Common myeloid progenitor, CD34-positive (primary cell): ENCODE results near the gene TFCP2L1.

Experiments
- CTCF ChIA-PET: fragments of 350-600 bp; sonication (Branson Sonifier 250); formaldehyde crosslinking; loops from one replicate; lab custom pipeline; 2021; ENCODE audit warnings: antibody characterized with exemption; lab: Charles Lee
- POLR2A ChIA-PET: fragments of 350-600 bp; sonication (Branson Sonifier 250); formaldehyde crosslinking; loops from one replicate; lab custom pipeline; 2021; ENCODE audit warnings: antibody characterized with exemption; lab: Charles Lee
- DNase-seq, 3 donors: peaks; one replicate each; pipeline versions ENCODE4 v3.0.0 to v3.0.0-alpha.2; 2013
- H3K27ac ChIP-seq, 2 experiments: 1 replicate in 1 of 2; 2 replicates in 1 of 2; pipeline ENCODE4 v1.7.0; 2013; ENCODE audit warnings: inconsistent platforms in 2 of 2, low read length in 2 of 2, mild to moderate bottlenecking in 2 of 2, low read depth in 1 of 2, moderate library complexity in 1 of 2; ENCODE audit not compliant: severe bottlenecking in 2 of 2, insufficient read depth in 1 of 2, poor library complexity in 1 of 2
- H3K27me3 ChIP-seq, 5 experiments: replicated peaks in 2 of 5; 1 replicate in 3 of 5; 2 replicates in 2 of 5; pipeline versions ENCODE4 v1.6.1 to v1.7.0; 2013; ENCODE audit warnings: low read length in 4 of 5, mild to moderate bottlenecking in 2 of 5, moderate library complexity in 2 of 5, inconsistent platforms in 1 of 5; ENCODE audit not compliant: insufficient read depth in 5 of 5, control insufficient read depth in 4 of 5
- H3K36me3 ChIP-seq, 4 experiments: 1 replicate in 2 of 4; 2 replicates in 2 of 4; pipeline versions ENCODE4 v1.6.1 to v1.7.0; 2013; ENCODE audit warnings: low read length in 3 of 4, control low read depth in 1 of 4, mild to moderate bottlenecking in 1 of 4; ENCODE audit not compliant: control insufficient read depth in 4 of 4, insufficient read depth in 4 of 4
- H3K4me1 ChIP-seq, 4 experiments: 1 replicate in 3 of 4; 2 replicates in 1 of 4; pipeline versions ENCODE4 v1.6.1 to v1.7.1; 2013; ENCODE audit warnings: low read length in 3 of 4, mild to moderate bottlenecking in 3 of 4, control low read depth in 1 of 4, inconsistent platforms in 1 of 4, moderate library complexity in 1 of 4; ENCODE audit not compliant: control insufficient read depth in 4 of 4, insufficient read depth in 4 of 4; ENCODE audit errors: control extremely low read depth in 1 of 4
- H3K4me3 ChIP-seq, 7 experiments: 1 replicate in 4 of 7; 2 replicates in 3 of 7; pipeline versions ENCODE4 v1.5.1 to v1.7.0; 2013; ENCODE audit warnings: mild to moderate bottlenecking in 7 of 7, low read length in 6 of 7, moderate library complexity in 6 of 7, inconsistent platforms in 2 of 7, low read depth in 2 of 7, control low read depth in 1 of 7; ENCODE audit not compliant: insufficient read depth in 4 of 7, control insufficient read depth in 1 of 7; ENCODE audit errors: extremely low read depth in 1 of 7
- H3K9me3 ChIP-seq, 5 experiments: 1 replicate in 4 of 5; 2 replicates in 1 of 5; pipeline versions ENCODE4 v1.6.1 to v1.7.1; 2013; ENCODE audit warnings: low read length in 4 of 5, mild to moderate bottlenecking in 2 of 5, inconsistent platforms in 1 of 5, low read depth in 1 of 5, moderate library complexity in 1 of 5; ENCODE audit not compliant: control insufficient read depth in 4 of 5, insufficient read depth in 2 of 5; ENCODE audit errors: control extremely low read depth in 1 of 5
- WGBS: methylation state at CpG from one replicate; pipeline ENCODE4 v1.1.5; 2013; ENCODE audit not compliant: insufficient coverage; 5-methylcytosine and 5-hydroxymethylcytosine counted together

TFCP2L1 gene

GRCh38 chr2:121175326-121175725, 109.7 kb downstream of the TFCP2L1 start:
- CTCF ChIA-PET = no interaction called here
- H3K36me3 ChIP-seq = no peaks in the 10 kb centered on the region

GRCh38 chr2:121173806-121174205, 111.2 kb downstream of the TFCP2L1 start:
- ChIA-PET POLR2A (no interaction called here), CTCF (no interaction called here)
- Histone ChIP-seq H3K27ac (no peak overlapping the region), H3K9me3 (peaks cover 0 to 16% (median 3%) of the 10 kb centered on the region in 5 experiments), H3K27me3 (peaks cover 0 to 3% (median 0%) of the 10 kb centered on the region in 5 experiments), H3K36me3 (no peaks in the 10 kb centered on the region), H3K4me3 (no peak overlapping the region), H3K4me1 (peaks cover 0 to 4% (median 1%) of the 10 kb centered on the region in 4 experiments)
- WGBS = 94% methylated on average over 4 of the region's 10 CpGs
- DNase-seq = no peak

More at GRCh38 chr2:121175326-121175725, 109.7 kb downstream of the TFCP2L1 start:
- no peak for DNase-seq
- 97% methylated on average over 10 of the region's 10 CpGs for WGBS
- POLR2A ChIA-PET = no interaction called here
- peaks cover 0 to 3% (median 0%) of the 10 kb centered on the region in 5 experiments for H3K27me3 ChIP-seq
- H3K27ac ChIP-seq = no peak overlapping the region
- peaks cover 0 to 13% (median 3%) of the 10 kb centered on the region in 5 experiments for H3K9me3 ChIP-seq
- peaks cover 0 to 4% (median 1%) of the 10 kb centered on the region in 4 experiments for H3K4me1 ChIP-seq
- no peak overlapping the region for H3K4me3 ChIP-seq

GRCh38 chr2:121173112-121173511, 111.9 kb downstream of the TFCP2L1 start:
- ChIA-PET CTCF (interaction anchor here (1.5 kb wide), 1 partner anchor 21 kb away, joined by 4 read pairs; no protein-coding TSS in a partner anchor), POLR2A (no interaction called here)
- no peak overlapping the region for H3K4me3 ChIP-seq
- no peaks in the 10 kb centered on the region for H3K36me3 ChIP-seq
- H3K27me3 ChIP-seq = peaks cover 0 to 3% (median 0%) of the 10 kb centered on the region in 5 experiments
- peaks cover 0 to 4% (median 1%) of the 10 kb centered on the region in 4 experiments for H3K4me1 ChIP-seq
- H3K27ac ChIP-seq = no peak overlapping the region
- DNase-seq = peak in 1 of 3 donors; percentile 14
- 77% methylated on average over 3 of the region's 4 CpGs for WGBS
- H3K9me3 ChIP-seq = peaks cover 0 to 16% (median 3%) of the 10 kb centered on the region in 5 experiments

- 100% methylated on average over 1 of the region's 1 CpG for WGBS
- H3K27ac ChIP-seq = no peak overlapping the region
Observed at GRCh38 chr2:121172456-121172855, 112.5 kb downstream of the TFCP2L1 start.

GRCh38 chr2:121171625-121172119, 113.3 kb downstream of the TFCP2L1 start:
- ChIA-PET CTCF (interaction anchor here (1.5 kb wide), 1 partner anchor 23 kb away, joined by 4 read pairs; no protein-coding TSS in a partner anchor), POLR2A (no interaction called here)
- 94% methylated on average over 3 of the region's 7 CpGs for WGBS
- no peaks in the 10 kb centered on the region for H3K27me3 ChIP-seq
- DNase-seq = no peak
- H3K4me1 ChIP-seq = peaks cover 0 to 4% (median 1%) of the 10 kb centered on the region in 4 experiments
- H3K4me3 ChIP-seq = no peak overlapping the region
- H3K9me3 ChIP-seq = peaks cover 0 to 16% (median 3%) of the 10 kb centered on the region in 5 experiments
- H3K36me3 ChIP-seq = no peaks in the 10 kb centered on the region
- no peak overlapping the region for H3K27ac ChIP-seq

More at GRCh38 chr2:121172456-121172855, 112.5 kb downstream of the TFCP2L1 start:
- POLR2A ChIA-PET = no interaction called here
- DNase-seq = no peak
- Histone ChIP-seq H3K36me3 (no peaks in the 10 kb centered on the region), H3K9me3 (peaks cover 0 to 16% (median 3%) of the 10 kb centered on the region in 5 experiments), H3K4me3 (no peak overlapping the region), H3K27me3 (peaks cover 0 to 3% (median 0%) of the 10 kb centered on the region in 5 experiments), H3K4me1 (peaks cover 0 to 4% (median 1%) of the 10 kb centered on the region in 4 experiments)
- CTCF ChIA-PET = interaction anchor here (1.5 kb wide), 1 partner anchor 22 kb away, joined by 4 read pairs; no protein-coding TSS in a partner anchor

- CTCF ChIA-PET = interaction anchor here (0.6 kb wide), 1 partner anchor 11 kb away, joined by 3 read pairs; no protein-coding TSS in a partner anchor
- WGBS = 100% methylated on average over 1 of the region's 1 CpG
- Histone ChIP-seq H3K4me1 (peaks cover 0 to 4% (median 1%) of the 10 kb centered on the region in 4 experiments), H3K27me3 (no peaks in the 10 kb centered on the region), H3K9me3 (peaks cover 0 to 16% (median 3%) of the 10 kb centered on the region in 5 experiments), H3K36me3 (no peaks in the 10 kb centered on the region), H3K27ac (no peak overlapping the region), H3K4me3 (no peak overlapping the region)
- DNase-seq = no peak
- POLR2A ChIA-PET = no interaction called here
Observed at GRCh38 chr2:121170577-121170976, 114.4 kb downstream of the TFCP2L1 start.

GRCh38 chr2:121167411-121167810, 117.6 kb downstream of the TFCP2L1 start:
- Histone ChIP-seq H3K4me3 (no peak overlapping the region), H3K9me3 (peaks cover 5 to 26% (median 7%) of the 10 kb centered on the region in 5 experiments), H3K27ac (no peak overlapping the region), H3K36me3 (no peaks in the 10 kb centered on the region), H3K4me1 (peaks cover 0 to 4% (median 0%) of the 10 kb centered on the region in 4 experiments), H3K27me3 (no peaks in the 10 kb centered on the region)
- no peak for DNase-seq
- CTCF ChIA-PET = no interaction called here
- POLR2A ChIA-PET = interaction anchor here (1.3 kb wide), 1 partner anchor 20 kb away, joined by 3 read pairs; no protein-coding TSS in a partner anchor
- 86% methylated on average over 3 of the region's 4 CpGs for WGBS
